Vagina (tissue), 2 donors: ENCODE results near the gene HIGD2B.

Experiments
- POLR2A ChIP-seq, 2 donors: fragments of 450-650 bp; IDR thresholded peaks; one replicate each; pipeline ENCODE4 v1.6.1; 2017; ENCODE audit warnings: antibody characterized with exemption in 2 of 2, mild to moderate bottlenecking in 2 of 2, moderate library complexity in 2 of 2
- TF ChIP-seq, protein P1 (sequence below), 3 experiments: fragments of 450-650 bp in 2 of 3; fragments of 200-600 bp in 1 of 3; sonication (generic) in 1 of 3; IDR thresholded peaks; one replicate each; pipeline ENCODE4 v1.5.1; 2017 to 2019; ENCODE audit warnings: antibody characterized with exemption in 3 of 3, mild to moderate bottlenecking in 2 of 3, moderate library complexity in 2 of 3

GRCh38 chr15:72733941-72734738 lies 48.2 kb upstream of the HIGD2B start:
- TF ChIP-seq, protein P1, sequence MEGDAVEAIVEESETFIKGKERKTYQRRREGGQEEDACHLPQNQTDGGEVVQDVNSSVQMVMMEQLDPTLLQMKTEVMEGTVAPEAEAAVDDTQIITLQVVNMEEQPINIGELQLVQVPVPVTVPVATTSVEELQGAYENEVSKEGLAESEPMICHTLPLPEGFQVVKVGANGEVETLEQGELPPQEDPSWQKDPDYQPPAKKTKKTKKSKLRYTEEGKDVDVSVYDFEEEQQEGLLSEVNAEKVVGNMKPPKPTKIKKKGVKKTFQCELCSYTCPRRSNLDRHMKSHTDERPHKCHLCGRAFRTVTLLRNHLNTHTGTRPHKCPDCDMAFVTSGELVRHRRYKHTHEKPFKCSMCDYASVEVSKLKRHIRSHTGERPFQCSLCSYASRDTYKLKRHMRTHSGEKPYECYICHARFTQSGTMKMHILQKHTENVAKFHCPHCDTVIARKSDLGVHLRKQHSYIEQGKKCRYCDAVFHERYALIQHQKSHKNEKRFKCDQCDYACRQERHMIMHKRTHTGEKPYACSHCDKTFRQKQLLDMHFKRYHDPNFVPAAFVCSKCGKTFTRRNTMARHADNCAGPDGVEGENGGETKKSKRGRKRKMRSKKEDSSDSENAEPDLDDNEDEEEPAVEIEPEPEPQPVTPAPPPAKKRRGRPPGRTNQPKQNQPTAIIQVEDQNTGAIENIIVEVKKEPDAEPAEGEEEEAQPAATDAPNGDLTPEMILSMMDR (IDR thresholded peaks at IDR 0.05), result no peak
- no peak for TF ChIP-seq POLR2A (IDR thresholded peaks at IDR 0.05)
